ENCODE measurements around the gene HSPA13.
"Not testable (repeated sequence)": the region's sequence is repeated elsewhere in the genome, so short reads cannot be mapped to it uniquely, and the experiment has no call there.

HSPA13 gene

DNA sequence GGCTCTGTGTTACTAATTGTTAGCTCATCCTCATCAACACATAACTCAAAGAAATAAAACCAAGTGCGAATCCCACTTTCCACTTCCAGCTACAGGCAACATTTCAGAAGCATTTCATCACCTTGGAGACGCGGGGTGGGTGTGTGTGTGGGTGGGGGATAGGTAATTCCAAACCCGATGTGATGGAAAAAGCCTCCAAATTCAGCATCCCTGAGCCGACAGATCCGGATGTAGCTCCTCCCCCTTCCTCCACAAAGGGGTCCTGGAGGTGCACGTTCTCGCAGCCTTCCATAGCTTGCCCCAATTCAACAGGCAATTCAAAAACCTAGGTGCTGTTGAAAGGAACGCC lies 486 bp downstream of the HSPA13 start:
- Histone ChIP-seq H3K4me3 (ENCODE audit: insufficient read depth, low read depth, low read length) (peak overlapping the region; percentile 80), H3K27ac (ENCODE audit: insufficient read depth, low read depth, low read length, poor library complexity, severe bottlenecking) (peak overlapping the region; percentile 81), H3K9me3 (ENCODE audit: control insufficient read depth, low read length) (no peaks in the 10 kb centered on the region), H3K27me3 (ENCODE audit: control insufficient read depth, insufficient read depth, low read length, poor library complexity, severe bottlenecking) (no peaks in the 10 kb centered on the region), H3K4me1 (ENCODE audit: control insufficient read depth, insufficient read depth, low read length) (peaks cover 9% of the 10 kb centered on the region), H3K36me3 (ENCODE audit: control insufficient read depth, insufficient read depth, low read length) (peaks cover 5% of the 10 kb centered on the region)
- 0 to 3% methylated on average over 6 to 8 of the region's 9 CpGs for WGBS, 2 experiments

DNA sequence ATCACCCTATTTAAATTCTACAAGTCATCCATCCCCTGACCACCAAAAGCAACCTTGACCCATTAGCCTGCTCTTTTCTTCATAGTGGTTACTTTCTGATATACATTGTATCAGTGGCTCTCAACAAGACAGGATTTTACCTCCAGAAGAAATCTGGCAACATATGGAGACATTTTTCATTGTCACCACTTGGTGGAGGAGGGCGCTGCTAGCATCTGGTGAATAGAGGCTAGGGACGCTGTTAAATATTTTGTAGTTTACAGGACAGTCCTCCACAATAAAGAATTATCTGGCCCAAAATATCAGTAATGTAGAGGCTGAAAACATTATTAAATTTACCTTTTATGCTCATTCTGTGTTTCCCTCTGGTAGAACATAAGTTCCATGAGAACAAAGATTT lies 6.1 kb downstream of the HSPA13 start:
- H3K9me3 ChIP-seq (ENCODE audit: control insufficient read depth, low read length), result no peaks in the 10 kb centered on the region
- H3K27ac ChIP-seq (ENCODE audit: insufficient read depth, low read depth, low read length, poor library complexity, severe bottlenecking), result no peak overlapping the region
- H3K36me3 ChIP-seq (ENCODE audit: control insufficient read depth, insufficient read depth, low read length), result peaks cover 37% of the 10 kb centered on the region
- H3K4me3 ChIP-seq (ENCODE audit: insufficient read depth, low read depth, low read length), result no peak overlapping the region
- H3K4me1 ChIP-seq (ENCODE audit: control insufficient read depth, insufficient read depth, low read length), result peaks cover 9% of the 10 kb centered on the region
- 94% methylated on average over 2 of the region's 2 CpGs; no CpG with 5 or more reads in 1 of the 2 experiments for WGBS, 2 experiments
- H3K27me3 ChIP-seq (ENCODE audit: control insufficient read depth, insufficient read depth, low read length, poor library complexity, severe bottlenecking), result no peaks in the 10 kb centered on the region

DNA sequence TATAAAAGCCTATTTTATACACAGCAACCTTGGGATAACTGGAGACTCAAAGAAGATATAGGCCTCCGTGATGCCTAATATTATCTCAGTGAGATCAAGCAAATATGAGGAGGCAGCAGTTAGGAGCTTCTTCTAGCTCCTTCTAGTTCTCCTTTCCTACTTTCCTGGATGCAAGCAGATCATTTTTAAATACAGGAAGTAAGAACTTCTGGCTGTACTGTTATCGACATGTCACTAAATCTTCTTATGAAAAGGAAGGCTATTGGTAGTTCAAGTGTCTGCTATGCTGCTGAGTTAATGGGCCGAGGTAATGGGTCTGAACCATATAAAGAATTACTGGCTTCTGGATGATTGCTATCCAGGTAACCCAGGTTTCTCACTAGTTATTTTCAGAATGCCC lies 15.9 kb downstream of the HSPA13 start:
- H3K4me1 ChIP-seq (ENCODE audit: control insufficient read depth, insufficient read depth, low read length), result no peaks in the 10 kb centered on the region
- WGBS, 2 experiments, result 61 to 65% methylated on average over 3 of the region's 3 CpGs

DNA sequence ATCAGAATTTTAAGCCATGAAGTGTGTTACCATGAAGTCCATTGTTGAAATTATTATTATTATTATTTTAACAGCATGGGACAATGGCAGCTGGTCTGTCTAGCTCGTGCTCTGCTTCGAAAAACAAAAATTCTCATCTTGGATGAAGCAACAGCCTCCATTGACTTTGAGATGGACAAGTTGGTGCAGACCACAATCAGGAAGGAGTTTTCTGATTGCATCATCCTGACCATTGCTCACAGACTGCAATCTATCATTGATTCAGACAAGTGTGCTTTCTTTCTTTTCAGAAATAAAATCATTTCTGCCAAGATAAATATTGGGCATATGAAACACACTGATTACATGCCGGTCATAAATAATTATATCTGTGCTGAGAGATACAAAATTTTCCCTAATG lies 21.0 kb downstream of the HSPA13 start:
- H3K36me3 ChIP-seq (ENCODE audit: control insufficient read depth, insufficient read depth, low read length), result no peaks in the 10 kb centered on the region
- no peaks in the 10 kb centered on the region for H3K4me1 ChIP-seq (ENCODE audit: control insufficient read depth, insufficient read depth, low read length)
- WGBS, 2 experiments, result 94 to 95% methylated on average over 2 of the region's 3 CpGs
- H3K27ac ChIP-seq (ENCODE audit: insufficient read depth, low read depth, low read length, poor library complexity, severe bottlenecking), result no peak overlapping the region
- no peak overlapping the region for H3K4me3 ChIP-seq (ENCODE audit: insufficient read depth, low read depth, low read length)
- H3K9me3 ChIP-seq (ENCODE audit: control insufficient read depth, low read length), result no peaks in the 10 kb centered on the region
- H3K27me3 ChIP-seq (ENCODE audit: control insufficient read depth, insufficient read depth, low read length, poor library complexity, severe bottlenecking), result no peaks in the 10 kb centered on the region

More for the DNA sequence above, 15.9 kb downstream of the HSPA13 start:
- no peak overlapping the region for H3K27ac ChIP-seq (ENCODE audit: insufficient read depth, low read depth, low read length, poor library complexity, severe bottlenecking)
- H3K9me3 ChIP-seq (ENCODE audit: control insufficient read depth, low read length), result no peaks in the 10 kb centered on the region
- H3K4me3 ChIP-seq (ENCODE audit: insufficient read depth, low read depth, low read length), result no peak overlapping the region
- no peaks in the 10 kb centered on the region for H3K36me3 ChIP-seq (ENCODE audit: control insufficient read depth, insufficient read depth, low read length)
- no peaks in the 10 kb centered on the region for H3K27me3 ChIP-seq (ENCODE audit: control insufficient read depth, insufficient read depth, low read length, poor library complexity, severe bottlenecking)

DNA sequence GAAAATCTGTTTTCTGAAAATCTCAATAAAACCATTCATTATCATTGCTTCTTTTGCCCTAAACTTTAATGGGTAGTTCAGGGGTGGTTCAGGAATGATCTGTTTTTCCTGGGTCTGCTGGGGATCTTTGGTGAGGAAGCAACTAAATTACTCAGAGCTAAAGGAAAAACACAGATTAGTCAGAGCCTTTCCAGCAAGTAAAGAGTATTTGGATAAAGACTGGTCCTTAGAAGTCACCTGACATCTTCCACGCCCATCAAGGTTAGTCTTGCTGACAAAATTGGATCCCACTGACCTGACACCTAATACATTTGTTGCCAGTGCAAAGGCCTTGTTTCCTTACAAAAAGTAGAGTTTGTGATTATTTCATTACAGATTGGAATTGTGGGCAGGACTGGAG lies 24.2 kb downstream of the HSPA13 start:
- Histone ChIP-seq H3K4me3 (ENCODE audit: insufficient read depth, low read depth, low read length) (no peak overlapping the region), H3K27ac (ENCODE audit: insufficient read depth, low read depth, low read length, poor library complexity, severe bottlenecking) (no peak overlapping the region), H3K27me3 (ENCODE audit: control insufficient read depth, insufficient read depth, low read length, poor library complexity, severe bottlenecking) (no peaks in the 10 kb centered on the region), H3K9me3 (ENCODE audit: control insufficient read depth, low read length) (no peaks in the 10 kb centered on the region), H3K36me3 (ENCODE audit: control insufficient read depth, insufficient read depth, low read length) (no peaks in the 10 kb centered on the region), H3K4me1 (ENCODE audit: control insufficient read depth, insufficient read depth, low read length) (no peaks in the 10 kb centered on the region)
- WGBS, 2 experiments, result 91 to 97% methylated on average over 1 of the region's 1 CpG

DNA sequence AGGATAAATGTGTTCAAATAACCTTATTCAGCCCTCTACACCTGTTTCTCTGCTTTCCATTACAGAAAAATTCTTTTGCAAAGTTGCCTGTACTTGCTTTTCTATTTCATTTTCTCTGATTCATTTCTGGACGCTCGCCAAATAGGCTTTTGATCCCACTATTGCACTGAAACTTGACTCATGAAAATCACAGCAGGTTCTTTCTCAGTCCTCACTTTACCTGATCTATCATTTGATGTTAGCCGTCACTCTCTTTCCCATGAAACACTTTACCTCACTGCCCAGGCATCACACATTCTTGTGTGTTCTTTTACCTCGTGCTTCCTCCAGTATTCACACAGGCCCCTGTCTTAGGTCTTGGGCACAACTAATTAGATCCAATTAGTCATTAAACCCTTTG lies 26.2 kb downstream of the HSPA13 start:
- H3K4me3 ChIP-seq (ENCODE audit: insufficient read depth, low read depth, low read length), result no peak overlapping the region
- 90 to 92% methylated on average over 4 of the region's 4 CpGs for WGBS, 2 experiments
- H3K36me3 ChIP-seq (ENCODE audit: control insufficient read depth, insufficient read depth, low read length), result no peaks in the 10 kb centered on the region
- H3K9me3 ChIP-seq (ENCODE audit: control insufficient read depth, low read length), result no peaks in the 10 kb centered on the region
- H3K27ac ChIP-seq (ENCODE audit: insufficient read depth, low read depth, low read length, poor library complexity, severe bottlenecking), result no peak overlapping the region
- no peaks in the 10 kb centered on the region for H3K4me1 ChIP-seq (ENCODE audit: control insufficient read depth, insufficient read depth, low read length)
- no peaks in the 10 kb centered on the region for H3K27me3 ChIP-seq (ENCODE audit: control insufficient read depth, insufficient read depth, low read length, poor library complexity, severe bottlenecking)

DNA sequence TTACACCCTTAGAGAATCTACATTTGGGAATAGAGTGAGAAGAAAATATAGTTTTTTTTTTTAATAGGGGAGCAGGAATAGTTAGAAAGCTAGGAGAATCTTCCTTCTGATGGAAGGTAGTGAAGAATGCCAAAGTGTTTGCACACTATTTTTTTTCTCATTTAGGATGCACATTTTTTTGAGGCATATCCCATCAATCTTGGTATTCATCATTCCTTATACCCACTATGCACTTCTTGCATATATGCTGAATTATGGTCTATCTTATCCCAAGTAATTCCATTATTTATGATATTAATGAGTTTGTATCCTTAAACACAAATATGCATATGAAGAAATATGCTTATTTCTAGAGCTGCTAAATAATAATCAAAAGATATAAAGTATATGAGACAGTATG lies 28.4 kb downstream of the HSPA13 start:
- Histone ChIP-seq H3K4me3 (ENCODE audit: insufficient read depth, low read depth, low read length) (no peak overlapping the region), H3K4me1 (ENCODE audit: control insufficient read depth, insufficient read depth, low read length) (no peaks in the 10 kb centered on the region), H3K9me3 (ENCODE audit: control insufficient read depth, low read length) (no peaks in the 10 kb centered on the region), H3K27me3 (ENCODE audit: control insufficient read depth, insufficient read depth, low read length, poor library complexity, severe bottlenecking) (no peaks in the 10 kb centered on the region), H3K36me3 (ENCODE audit: control insufficient read depth, insufficient read depth, low read length) (no peaks in the 10 kb centered on the region), H3K27ac (ENCODE audit: insufficient read depth, low read depth, low read length, poor library complexity, severe bottlenecking) (no peak overlapping the region)

DNA sequence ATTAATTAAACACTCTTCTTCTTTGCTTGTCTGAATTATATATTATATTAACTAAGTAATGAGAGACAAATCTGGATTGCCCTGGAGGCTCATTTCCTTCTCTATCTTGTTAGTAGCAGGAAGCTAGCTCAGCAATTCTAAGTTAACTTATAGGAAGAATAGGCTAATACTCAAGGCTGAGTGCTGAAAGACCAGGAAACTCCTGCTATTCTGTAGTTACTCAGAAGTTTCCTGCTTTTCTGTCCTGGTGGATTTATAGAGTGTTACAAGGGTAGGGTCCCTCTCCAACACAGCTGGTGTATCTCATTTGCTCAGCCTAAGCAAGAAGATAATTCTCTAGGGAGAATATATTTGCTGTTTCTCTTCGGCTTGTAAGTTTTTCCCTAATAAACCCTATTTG lies 29.2 kb downstream of the HSPA13 start:
- Histone ChIP-seq H3K36me3 (ENCODE audit: control insufficient read depth, insufficient read depth, low read length) (no peaks in the 10 kb centered on the region), H3K4me1 (ENCODE audit: control insufficient read depth, insufficient read depth, low read length) (no peaks in the 10 kb centered on the region), H3K27ac (ENCODE audit: insufficient read depth, low read depth, low read length, poor library complexity, severe bottlenecking) (no peak overlapping the region), H3K4me3 (ENCODE audit: insufficient read depth, low read depth, low read length) (no peak overlapping the region), H3K9me3 (ENCODE audit: control insufficient read depth, low read length) (no peaks in the 10 kb centered on the region), H3K27me3 (ENCODE audit: control insufficient read depth, insufficient read depth, low read length, poor library complexity, severe bottlenecking) (no peaks in the 10 kb centered on the region)
- 100% methylated on average over 1 of the region's 1 CpG; no CpG with 5 or more reads in 1 of the 2 experiments for WGBS, 2 experiments

DNA sequence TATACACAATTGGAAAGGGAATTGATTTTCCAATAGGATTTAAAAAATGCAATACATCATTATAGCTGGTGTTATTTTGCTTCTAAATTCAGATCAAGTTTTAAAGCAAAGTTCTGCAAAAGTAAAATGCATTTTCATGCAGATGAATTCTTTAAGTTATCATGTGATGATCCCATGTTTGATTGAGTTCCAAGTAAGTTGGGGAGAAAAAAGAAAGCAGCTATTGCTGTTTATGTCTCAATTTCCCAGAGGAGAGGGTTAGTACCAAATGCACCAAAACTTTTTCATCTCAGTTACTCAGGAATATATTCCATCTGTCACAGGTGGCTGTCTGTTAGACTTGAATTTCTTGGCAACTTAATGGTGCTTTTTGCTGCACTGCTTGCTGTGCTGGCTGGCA lies 29.7 kb downstream of the HSPA13 start:
- Histone ChIP-seq H3K4me3 (ENCODE audit: insufficient read depth, low read depth, low read length) (no peak overlapping the region), H3K36me3 (ENCODE audit: control insufficient read depth, insufficient read depth, low read length) (no peaks in the 10 kb centered on the region), H3K9me3 (ENCODE audit: control insufficient read depth, low read length) (no peaks in the 10 kb centered on the region), H3K27ac (ENCODE audit: insufficient read depth, low read depth, low read length, poor library complexity, severe bottlenecking) (no peak overlapping the region), H3K4me1 (ENCODE audit: control insufficient read depth, insufficient read depth, low read length) (no peaks in the 10 kb centered on the region), H3K27me3 (ENCODE audit: control insufficient read depth, insufficient read depth, low read length, poor library complexity, severe bottlenecking) (no peaks in the 10 kb centered on the region)

DNA sequence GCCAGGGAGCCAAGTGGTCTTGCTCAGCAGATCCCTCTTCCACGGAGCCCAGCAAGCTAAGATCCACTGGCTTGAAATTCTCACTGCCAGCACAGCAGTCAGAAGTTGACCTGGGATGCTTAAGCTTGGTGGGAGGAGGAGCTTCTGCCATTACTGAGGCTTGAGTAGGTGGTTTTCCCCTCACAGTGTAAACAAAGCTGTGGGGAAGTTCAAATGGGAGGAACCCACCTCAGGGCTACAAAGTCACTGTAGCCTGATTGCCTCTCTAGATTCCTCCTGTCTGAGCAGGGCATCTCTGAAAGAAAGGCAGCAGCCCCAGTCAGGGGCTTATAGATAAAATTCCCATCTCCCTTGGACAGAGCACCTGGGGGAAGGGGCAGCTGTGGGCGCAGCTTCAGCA lies 55.6 kb downstream of the HSPA13 start:
- H3K9me3 ChIP-seq (ENCODE audit: control insufficient read depth, low read length); H3K4me3 ChIP-seq (ENCODE audit: insufficient read depth, low read depth, low read length); H3K27me3 ChIP-seq (ENCODE audit: control insufficient read depth, insufficient read depth, low read length, poor library complexity, severe bottlenecking); H3K4me1 ChIP-seq (ENCODE audit: control insufficient read depth, insufficient read depth, low read length); H3K36me3 ChIP-seq (ENCODE audit: control insufficient read depth, insufficient read depth, low read length); H3K27ac ChIP-seq (ENCODE audit: insufficient read depth, low read depth, low read length, poor library complexity, severe bottlenecking): not testable (repeated sequence)
- WGBS, 2 experiments, result 90 to 93% methylated on average over 2 of the region's 2 CpGs

DNA sequence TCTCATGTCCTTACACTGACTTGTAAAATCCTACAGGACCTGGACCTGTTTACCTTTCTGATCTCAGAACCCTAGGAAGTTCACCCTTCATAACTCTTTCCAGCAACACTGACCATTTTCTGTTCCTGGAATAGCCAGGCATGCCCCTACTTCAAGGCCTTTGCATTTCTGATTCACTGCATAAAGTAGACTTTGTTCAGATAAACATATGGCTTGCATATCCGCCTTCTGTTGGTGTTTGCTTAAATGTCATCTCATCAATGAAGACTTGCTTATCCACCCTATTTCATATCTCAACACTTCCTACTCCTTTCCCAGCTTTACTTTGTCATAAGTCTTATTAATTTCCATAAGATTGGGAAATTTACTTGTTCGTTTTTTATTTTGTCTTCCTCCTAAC lies 57.4 kb downstream of the HSPA13 start:
- Histone ChIP-seq H3K27ac (ENCODE audit: insufficient read depth, low read depth, low read length, poor library complexity, severe bottlenecking) (no peak overlapping the region), H3K36me3 (ENCODE audit: control insufficient read depth, insufficient read depth, low read length) (no peaks in the 10 kb centered on the region), H3K9me3 (ENCODE audit: control insufficient read depth, low read length) (no peaks in the 10 kb centered on the region), H3K4me1 (ENCODE audit: control insufficient read depth, insufficient read depth, low read length) (no peaks in the 10 kb centered on the region), H3K27me3 (ENCODE audit: control insufficient read depth, insufficient read depth, low read length, poor library complexity, severe bottlenecking) (no peaks in the 10 kb centered on the region), H3K4me3 (ENCODE audit: insufficient read depth, low read depth, low read length) (no peak overlapping the region)
- 88 to 100% methylated on average over 1 of the region's 2 CpGs for WGBS, 2 experiments
